Prostate gland (tissue), 2 donors: ENCODE results near the gene SAT2. TPM values are rescaled to one million over a fixed set of nuclear protein-coding genes. Genes with fewer than 3 reads are reported as not detected.

Source experiments
- DNase-seq: peaks from one replicate; pipeline ENCODE4 v3.0.0-alpha.2; 2019; ENCODE audit warnings: low spot score
- H3K27ac ChIP-seq, 2 donors: fragments of 200-600 bp; sonication (generic); 2 replicates each; pipeline ENCODE4 v1.5.1; 2017 to 2019
- H3K27me3 ChIP-seq: fragments of 200-600 bp; sonication (generic); replicated peaks from 2 replicates; pipeline ENCODE4 v1.5.1; 2019; ENCODE audit not compliant: insufficient read depth
- H3K36me3 ChIP-seq, 2 donors: fragments of 200-600 bp; sonication (generic); 1 replicate in 1 of 2; 2 replicates in 1 of 2; pipeline versions ENCODE4 v1.5.1 to v1.8.1; 2017 to 2019
- H3K4me1 ChIP-seq: fragments of 200-600 bp; sonication (generic); replicated peaks from 2 replicates; pipeline ENCODE4 v1.5.1; 2019
- H3K4me3 ChIP-seq, 2 donors: fragments of 200-600 bp; sonication (generic); 2 replicates each; pipeline ENCODE4 v1.5.1; 2017 to 2019
- H3K9me3 ChIP-seq: fragments of 200-600 bp; sonication (generic); 2 replicates; pipeline ENCODE4 v1.5.1; 2017
- CTCF ChIP-seq, 4 experiments: fragments of 200-600 bp in 2 of 4; fragments of 450-650 bp in 2 of 4; sonication (generic) in 2 of 4; IDR thresholded peaks; 1 replicate in 3 of 4; 2 replicates in 1 of 4; pipeline ENCODE4 v1.5.1; 2016 to 2019; ENCODE audit warnings: antibody characterized with exemption in 4 of 4, mild to moderate bottlenecking in 2 of 4, moderate library complexity in 2 of 4
- POLR2A ChIP-seq: fragments of 450-650 bp; IDR thresholded peaks from one replicate; pipeline ENCODE4 v1.6.1; 2016; ENCODE audit warnings: antibody characterized with exemption, mild to moderate bottlenecking
- POLR2AphosphoS5 ChIP-seq: sonication (generic); formaldehyde crosslinking; IDR thresholded peaks from one replicate; pipeline ENCODE4 v1.6.1; 2017; ENCODE audit warnings: antibody characterized with exemption
- WGBS: methylation state at CpG from one replicate; pipeline ENCODE4 v1.1.5; 2018; 5-methylcytosine and 5-hydroxymethylcytosine counted together
- intact Hi-C: fragments of 100-400 bp; cut with DNase I; formaldehyde crosslinking; loops from one replicate; pipeline ENCODE4 v1.14.2; 2022
- total RNA-seq, 2 donors: library from RNA; depleted of rRNA; stranded (reverse); fragments of >200 nt; gene quantifications; one replicate each; pipeline ENCODE4 v1.1.0, GENCODE V29; 2016

The SAT2 gene
- total RNA-seq, 2 donors from 2014 or later = 83.3 to 139 TPM

- Histone ChIP-seq H3K27ac (no peak overlapping the region), H3K36me3 (no peaks in the 10 kb centered on the region), H3K9me3 (no peaks in the 10 kb centered on the region), H3K4me3 (no peak overlapping the region), H3K4me1 (no peaks in the 10 kb centered on the region), H3K27me3 (no peaks in the 10 kb centered on the region)
- TF ChIP-seq POLR2AphosphoS5 (no peak), POLR2A (no peak), CTCF (IDR thresholded peaks at IDR 0.05) (no peak)
- intact Hi-C loops = no loop called here
- WGBS = 53% methylated on average over 12 of the region's 12 CpGs
- no peak for DNase-seq
Measured at GRCh38 chr17:7652388-7653356, 25.1 kb upstream of the SAT2 start.

- H3K27me3 ChIP-seq = no peaks in the 10 kb centered on the region
- DNase-seq = no peak
- WGBS = 7% methylated on average over 26 of the region's 54 CpGs
- no peaks in the 10 kb centered on the region for H3K36me3 ChIP-seq
- no peaks in the 10 kb centered on the region for H3K4me1 ChIP-seq
- no peaks in the 10 kb centered on the region for H3K9me3 ChIP-seq
- peak overlapping the region; percentile 35 to 42 for H3K4me3 ChIP-seq
- intact Hi-C loops = no loop called here
- TF ChIP-seq POLR2A (no peak), POLR2AphosphoS5 (no peak), CTCF (IDR thresholded peaks at IDR 0.05) (no peak)
- H3K27ac ChIP-seq = peak overlapping the region in 1 of 2 donors; percentile 13
Measured at GRCh38 chr17:7651665-7652387, 24.2 kb upstream of the SAT2 start.

- intact Hi-C loops = no loop called here
Measured at GRCh38 chr17:7651097-7651664, 23.6 kb upstream of the SAT2 start.

GRCh38 chr17:7650509-7651096 lies 23.0 kb upstream of the SAT2 start, which contains the start of gene ATP1B2:
TSS of gene ATP1B2 (plus strand) at chr17:7650926. CDS start at chr17:7651519, 593 bp downstream.
- peak within 1 kb of the TSS in 1 of 2 donors; percentile 13 for H3K27ac ChIP-seq
- H3K4me3 ChIP-seq = peak within 1 kb of the TSS; percentile 35 to 42
- no peak for TF ChIP-seq CTCF (IDR thresholded peaks at IDR 0.05)
- TF ChIP-seq POLR2AphosphoS5 = no peak
- no peak for TF ChIP-seq POLR2A
- H3K9me3 ChIP-seq = no peaks in the 10 kb centered on the region
- DNase-seq = peak; percentile 51
- intact Hi-C loops = no loop called here
- H3K27me3 ChIP-seq = no peaks in the 10 kb centered on the region
- no peaks in the 10 kb centered on the region for H3K4me1 ChIP-seq
- H3K36me3 ChIP-seq = no peaks in the 10 kb centered on the region
- WGBS = 1% methylated on average over 21 of the region's 34 CpGs

More at GRCh38 chr17:7651097-7651664, 23.6 kb upstream of the SAT2 start:
- H3K27me3 ChIP-seq = no peaks in the 10 kb centered on the region
- peak overlapping the region; percentile 35 to 42 for H3K4me3 ChIP-seq
- no peaks in the 10 kb centered on the region for H3K9me3 ChIP-seq
- no peak for DNase-seq
- TF ChIP-seq CTCF (IDR thresholded peaks at IDR 0.05) (no peak), POLR2A (no peak), POLR2AphosphoS5 (no peak)
- no peaks in the 10 kb centered on the region for H3K4me1 ChIP-seq
- H3K36me3 ChIP-seq = no peaks in the 10 kb centered on the region
- WGBS = under 1% methylated on average over 41 of the region's 45 CpGs
- peak overlapping the region in 1 of 2 donors; percentile 13 for H3K27ac ChIP-seq
